Muscle layer of colon (tissue), 2 donors: ENCODE measurements around the gene MYO18A.

Experiments used
- H3K27ac ChIP-seq: one replicate; pipeline ENCODE4 v1.7.0; 2013; ENCODE audit warnings: low read depth, mild to moderate bottlenecking, low read length, moderate library complexity
- H3K27me3 ChIP-seq, 2 donors: one replicate each; pipeline ENCODE4 v1.7.0; 2013; ENCODE audit warnings: low read length in 2 of 2, mild to moderate bottlenecking in 2 of 2; ENCODE audit not compliant: insufficient read depth in 2 of 2, control insufficient read depth in 1 of 2
- H3K36me3 ChIP-seq: one replicate; pipeline ENCODE4 v1.7.0; 2013; ENCODE audit warnings: mild to moderate bottlenecking, low read length; ENCODE audit not compliant: insufficient read depth
- H3K4me1 ChIP-seq: one replicate; pipeline ENCODE4 v1.7.0; 2013; ENCODE audit warnings: mild to moderate bottlenecking, low read length; ENCODE audit not compliant: insufficient read depth
- H3K4me3 ChIP-seq, 2 donors: one replicate each; pipeline ENCODE4 v1.7.0; 2013; ENCODE audit warnings: low read length in 2 of 2, low read depth in 1 of 2, mild to moderate bottlenecking in 1 of 2, moderate library complexity in 1 of 2
- H3K9ac ChIP-seq: one replicate; pipeline ENCODE4 v1.7.0; 2013; ENCODE audit warnings: low read length
- H3K9me3 ChIP-seq: one replicate; pipeline ENCODE4 v1.7.0; 2013; ENCODE audit warnings: mild to moderate bottlenecking, low read length
- donor health status: abdominal sarcoma.
- donor health status: Adenocarcinoma of cecum.

The MYO18A gene

GRCh38 chr17:29066606-29067005, 113.6 kb downstream of the MYO18A start:
- no peak overlapping the region for H3K27ac ChIP-seq
- H3K9ac ChIP-seq, result no peak overlapping the region
- no peak overlapping the region for H3K4me3 ChIP-seq
- H3K27me3 ChIP-seq, result peaks cover 0 to 5% of the 10 kb centered on the region in 2 donors
- no peaks in the 10 kb centered on the region for H3K9me3 ChIP-seq
- H3K36me3 ChIP-seq, result no peaks in the 10 kb centered on the region
- no peaks in the 10 kb centered on the region for H3K4me1 ChIP-seq

DNA sequence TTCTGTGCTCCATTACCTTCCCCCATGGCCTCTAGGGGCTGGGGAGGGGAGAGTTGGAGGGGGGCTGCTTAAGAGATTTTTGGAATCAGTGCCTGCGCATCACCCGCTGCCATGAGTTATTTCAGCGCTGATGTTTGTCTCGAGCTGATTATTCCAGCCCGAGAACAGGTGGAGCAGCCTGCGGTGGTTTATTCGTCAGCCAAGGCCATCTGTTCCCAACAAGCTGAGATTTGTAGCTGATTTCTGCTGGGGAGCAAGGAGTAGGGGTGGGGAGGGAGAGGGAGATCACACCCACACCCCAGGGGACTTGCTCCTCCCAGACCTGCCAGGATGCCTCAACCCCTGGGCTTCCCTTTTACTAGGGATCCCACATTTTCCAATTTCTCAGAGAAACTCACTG, 114.2 kb downstream of the MYO18A start:
- no peak overlapping the region for H3K27ac ChIP-seq

DNA sequence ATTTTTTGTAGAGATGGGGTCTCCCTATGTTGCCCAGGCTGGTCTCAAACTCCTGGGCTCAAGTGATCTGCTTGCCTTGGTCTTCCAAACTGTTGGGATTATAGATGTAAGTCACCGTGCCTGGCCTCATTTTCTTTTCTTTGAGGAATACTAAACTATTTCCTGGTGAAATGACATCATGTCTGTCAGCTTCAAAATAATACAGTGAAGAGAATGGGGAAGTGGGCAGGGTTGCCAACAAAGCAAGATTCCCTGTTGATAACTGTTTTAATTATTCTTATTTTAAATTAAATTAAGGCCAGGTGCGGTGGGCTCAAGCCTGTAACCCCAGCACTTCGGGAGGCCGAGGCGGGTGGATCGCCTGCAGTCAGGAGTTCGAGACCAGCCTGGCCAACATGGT, 116.2 kb downstream of the MYO18A start:
- Histone ChIP-seq H3K9ac (no peak overlapping the region), H3K27ac (no peak overlapping the region), H3K4me3 (no peak overlapping the region), H3K4me1 (no peaks in the 10 kb centered on the region), H3K9me3 (no peaks in the 10 kb centered on the region), H3K36me3 (no peaks in the 10 kb centered on the region), H3K27me3 (peaks cover 0 to 5% of the 10 kb centered on the region in 2 donors)

More for the DNA sequence above, 114.2 kb downstream of the MYO18A start:
- H3K36me3 ChIP-seq, result no peaks in the 10 kb centered on the region
- peaks cover 0 to 5% of the 10 kb centered on the region in 2 donors for H3K27me3 ChIP-seq
- no peaks in the 10 kb centered on the region for H3K9me3 ChIP-seq
- H3K4me1 ChIP-seq, result no peaks in the 10 kb centered on the region
- no peak overlapping the region for H3K9ac ChIP-seq
- H3K4me3 ChIP-seq, result no peak overlapping the region

DNA sequence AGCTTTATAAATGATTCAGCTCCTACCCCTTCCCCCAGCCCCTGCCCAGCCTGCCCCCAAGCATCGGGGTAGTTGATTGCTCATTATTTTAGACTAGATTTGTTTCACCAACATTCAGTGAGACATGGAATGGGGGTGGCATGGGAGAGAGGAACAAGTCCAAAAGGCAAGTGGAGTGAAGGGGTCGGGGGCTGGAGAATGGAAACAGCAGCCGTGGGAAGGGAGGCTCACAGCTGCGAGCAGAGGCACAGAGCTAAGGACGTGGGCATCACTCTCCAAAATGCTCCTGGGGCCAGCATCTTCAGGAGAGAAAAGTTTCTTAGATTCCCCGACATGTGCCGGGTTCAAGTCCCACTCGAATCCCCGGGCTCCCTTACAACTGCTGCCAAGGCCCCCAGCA, 118.0 kb downstream of the MYO18A start:
- H3K27me3 ChIP-seq, result peaks cover 0 to 5% of the 10 kb centered on the region in 2 donors
- H3K36me3 ChIP-seq, result no peaks in the 10 kb centered on the region
- no peak overlapping the region for H3K9ac ChIP-seq
- H3K4me1 ChIP-seq, result no peaks in the 10 kb centered on the region
- no peaks in the 10 kb centered on the region for H3K9me3 ChIP-seq
- H3K27ac ChIP-seq, result no peak overlapping the region
- H3K4me3 ChIP-seq, result no peak overlapping the region

- H3K4me3 ChIP-seq, result no peak overlapping the region
- H3K27me3 ChIP-seq, result peaks cover 0 to 3% of the 10 kb centered on the region in 2 donors
- H3K9me3 ChIP-seq, result no peaks in the 10 kb centered on the region
- no peak overlapping the region for H3K9ac ChIP-seq
- no peaks in the 10 kb centered on the region for H3K4me1 ChIP-seq
- no peak overlapping the region for H3K27ac ChIP-seq
- H3K36me3 ChIP-seq, result no peaks in the 10 kb centered on the region
Measured at GRCh38 chr17:29061036-29061435, 119.2 kb downstream of the MYO18A start.

DNA sequence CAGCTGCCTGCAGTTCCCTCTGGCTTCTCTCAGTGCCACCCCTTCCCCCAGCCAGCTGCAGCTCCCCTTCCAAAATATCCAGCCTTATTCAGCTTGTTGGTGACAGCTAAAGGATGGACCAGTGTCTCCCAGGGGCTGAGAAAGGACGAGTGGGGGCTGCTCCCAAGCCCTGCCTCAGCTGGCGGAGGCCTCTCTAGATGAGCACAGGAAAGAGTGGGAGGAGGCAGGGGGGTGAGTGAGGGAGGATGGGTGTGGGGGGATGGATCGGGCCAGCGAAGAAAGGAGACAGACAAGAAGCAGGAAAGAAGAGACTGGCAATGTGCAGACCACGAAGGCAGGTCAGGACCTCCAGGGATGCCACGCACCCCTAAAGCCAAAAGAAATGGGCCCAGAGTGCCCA, 119.7 kb downstream of the MYO18A start:
- H3K4me3 ChIP-seq, result no peak overlapping the region
- H3K9me3 ChIP-seq, result no peaks in the 10 kb centered on the region
- no peaks in the 10 kb centered on the region for H3K36me3 ChIP-seq
- H3K9ac ChIP-seq, result no peak overlapping the region
- H3K4me1 ChIP-seq, result no peaks in the 10 kb centered on the region
- no peaks in the 10 kb centered on the region for H3K27me3 ChIP-seq
- no peak overlapping the region for H3K27ac ChIP-seq

DNA sequence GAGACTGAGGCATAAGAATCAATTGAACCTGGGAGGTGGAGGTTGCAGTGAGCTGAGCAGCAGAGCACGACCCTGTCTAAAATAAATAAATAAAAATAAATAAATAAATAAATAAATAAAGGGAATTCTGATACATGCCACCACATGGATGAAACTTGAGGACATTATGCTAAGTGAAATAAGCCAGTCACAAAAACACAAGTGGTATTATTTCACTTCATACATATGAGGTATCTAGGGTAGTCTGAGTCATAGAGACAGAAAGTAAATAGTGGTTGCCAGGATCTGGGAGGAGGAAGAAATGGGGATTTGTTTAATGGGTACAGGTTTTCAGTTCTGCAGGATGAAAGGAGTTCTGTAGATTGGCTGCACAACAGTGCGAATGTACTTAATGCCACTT, 120.9 kb downstream of the MYO18A start:
- H3K9ac ChIP-seq, result no peak overlapping the region
- no peaks in the 10 kb centered on the region for H3K9me3 ChIP-seq
- H3K27ac ChIP-seq, result no peak overlapping the region
- no peak overlapping the region for H3K4me3 ChIP-seq
- no peaks in the 10 kb centered on the region for H3K4me1 ChIP-seq
- H3K27me3 ChIP-seq, result no peaks in the 10 kb centered on the region
- no peaks in the 10 kb centered on the region for H3K36me3 ChIP-seq

- no peak overlapping the region for H3K4me3 ChIP-seq
- H3K27ac ChIP-seq, result no peak overlapping the region
- no peaks in the 10 kb centered on the region for H3K4me1 ChIP-seq
- no peaks in the 10 kb centered on the region for H3K27me3 ChIP-seq
- H3K9ac ChIP-seq, result no peak overlapping the region
- H3K9me3 ChIP-seq, result no peaks in the 10 kb centered on the region
- H3K36me3 ChIP-seq, result no peaks in the 10 kb centered on the region
Measured at GRCh38 chr17:29058391-29058790, 121.8 kb downstream of the MYO18A start.

GRCh38 chr17:29057361-29057760, 122.8 kb downstream of the MYO18A start:
- Histone ChIP-seq H3K4me3 (no peak overlapping the region), H3K9me3 (no peaks in the 10 kb centered on the region), H3K4me1 (no peaks in the 10 kb centered on the region), H3K27ac (no peak overlapping the region), H3K36me3 (no peaks in the 10 kb centered on the region), H3K9ac (no peak overlapping the region), H3K27me3 (no peaks in the 10 kb centered on the region)

- H3K9ac ChIP-seq, result no peak overlapping the region
- no peak overlapping the region for H3K27ac ChIP-seq
- no peaks in the 10 kb centered on the region for H3K4me1 ChIP-seq
- no peaks in the 10 kb centered on the region for H3K9me3 ChIP-seq
- no peaks in the 10 kb centered on the region for H3K27me3 ChIP-seq
- no peak overlapping the region for H3K4me3 ChIP-seq
- no peaks in the 10 kb centered on the region for H3K36me3 ChIP-seq
Measured at GRCh38 chr17:29054835-29055234, 125.4 kb downstream of the MYO18A start.

DNA sequence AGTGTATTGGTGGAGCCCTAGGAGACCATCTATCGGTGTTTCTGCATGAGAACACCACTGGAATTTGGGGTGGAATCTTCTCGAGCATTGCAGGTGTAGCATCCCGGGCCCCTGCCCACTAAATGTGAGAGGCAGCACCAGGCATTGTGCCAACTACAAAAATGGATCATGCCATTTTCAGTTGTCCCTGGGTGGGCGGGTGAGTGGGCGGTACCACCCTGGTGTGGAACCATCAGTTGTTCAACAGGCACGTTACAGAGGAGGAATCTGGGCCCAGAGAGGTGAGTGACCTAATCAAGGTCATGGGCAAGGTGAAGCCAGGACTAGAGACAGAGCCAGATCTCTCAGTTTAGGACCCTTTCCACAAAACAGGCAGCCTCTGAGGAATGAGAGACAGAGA, 128.5 kb downstream of the MYO18A start:
- Histone ChIP-seq H3K9ac (no peak overlapping the region), H3K4me1 (no peaks in the 10 kb centered on the region), H3K27me3 (no peaks in the 10 kb centered on the region), H3K27ac (no peak overlapping the region), H3K9me3 (no peaks in the 10 kb centered on the region), H3K36me3 (no peaks in the 10 kb centered on the region), H3K4me3 (no peak overlapping the region)

GRCh38 chr17:29051194-29051593, 129.0 kb downstream of the MYO18A start:
- no peak overlapping the region for H3K9ac ChIP-seq

More at GRCh38 chr17:29051194-29051593, 129.0 kb downstream of the MYO18A start:
- Histone ChIP-seq H3K4me1 (no peaks in the 10 kb centered on the region), H3K27ac (no peak overlapping the region), H3K27me3 (no peaks in the 10 kb centered on the region), H3K4me3 (no peak overlapping the region), H3K36me3 (no peaks in the 10 kb centered on the region), H3K9me3 (no peaks in the 10 kb centered on the region)
